ENCODE measurements around the gene HSPB8.

HSPB8 gene, protein sequence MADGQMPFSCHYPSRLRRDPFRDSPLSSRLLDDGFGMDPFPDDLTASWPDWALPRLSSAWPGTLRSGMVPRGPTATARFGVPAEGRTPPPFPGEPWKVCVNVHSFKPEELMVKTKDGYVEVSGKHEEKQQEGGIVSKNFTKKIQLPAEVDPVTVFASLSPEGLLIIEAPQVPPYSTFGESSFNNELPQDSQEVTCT

GRCh38 chr12:119178544-119179334 lies at the start of gene HSPB8:
Gene HSPB8 (plus strand): TSS chr12:119178931. CDS start chr12:119179313, 382 bp downstream.
- DNase-seq (ENCODE audit: low read depth in 2 of 2): no peak

- no peak for DNase-seq (ENCODE audit: low read depth in 2 of 2)
Measured at GRCh38 chr12:119129827-119130434, 48.8 kb upstream of the HSPB8 start.

DNA sequence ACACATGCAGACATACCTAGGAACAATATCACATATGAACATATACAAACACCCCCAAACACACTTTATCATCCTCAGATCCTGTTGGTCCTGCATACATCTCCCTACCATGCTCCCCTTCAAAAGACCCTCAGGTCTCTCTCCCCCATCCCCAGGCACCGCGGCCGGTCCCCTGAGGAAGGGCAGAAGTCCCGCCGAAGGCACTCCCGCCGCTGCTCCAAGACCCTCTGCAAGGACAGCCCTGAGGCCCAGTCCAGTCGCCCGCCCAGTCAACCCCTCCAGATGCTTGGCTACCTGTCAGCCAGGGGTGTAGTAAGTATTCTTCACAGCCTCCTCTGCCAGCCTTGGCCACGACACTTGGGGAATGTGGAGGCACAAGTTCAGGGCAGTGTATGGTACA lies 48.2 kb upstream of the HSPB8 start:
- no peak for DNase-seq (ENCODE audit: low read depth in 2 of 2)

GRCh38 chr12:119134284-119135072 lies 44.3 kb upstream of the HSPB8 start:
- no peak for DNase-seq (ENCODE audit: low read depth in 2 of 2)

- DNase-seq (ENCODE audit: low read depth in 2 of 2): no peak
Measured at GRCh38 chr12:119136811-119137410, 41.8 kb upstream of the HSPB8 start.

GRCh38 chr12:119139448-119139847 lies 39.3 kb upstream of the HSPB8 start:
- DNase-seq (ENCODE audit: low read depth in 2 of 2): no peak

DNA sequence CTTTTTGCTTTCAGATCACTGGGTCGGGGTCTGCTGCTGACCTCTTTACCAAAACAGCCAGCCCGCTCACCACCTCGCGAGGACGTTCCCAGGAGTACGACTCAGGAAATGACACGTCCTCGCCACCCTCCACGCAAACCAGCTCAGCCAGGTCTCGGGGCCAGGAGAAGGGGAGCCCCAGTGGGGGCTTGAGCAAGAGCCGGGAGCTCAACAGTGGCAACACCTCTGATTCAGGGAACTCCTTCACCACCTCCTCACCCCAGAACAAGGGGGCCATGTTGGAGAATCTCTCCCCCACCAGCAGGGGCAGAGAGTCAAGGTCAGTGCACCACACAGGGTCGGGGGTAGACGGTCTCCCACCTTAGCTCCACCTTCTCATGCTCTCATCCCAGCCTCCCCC lies 33.4 kb upstream of the HSPB8 start:
- DNase-seq (ENCODE audit: low read depth in 2 of 2): no peak

DNA sequence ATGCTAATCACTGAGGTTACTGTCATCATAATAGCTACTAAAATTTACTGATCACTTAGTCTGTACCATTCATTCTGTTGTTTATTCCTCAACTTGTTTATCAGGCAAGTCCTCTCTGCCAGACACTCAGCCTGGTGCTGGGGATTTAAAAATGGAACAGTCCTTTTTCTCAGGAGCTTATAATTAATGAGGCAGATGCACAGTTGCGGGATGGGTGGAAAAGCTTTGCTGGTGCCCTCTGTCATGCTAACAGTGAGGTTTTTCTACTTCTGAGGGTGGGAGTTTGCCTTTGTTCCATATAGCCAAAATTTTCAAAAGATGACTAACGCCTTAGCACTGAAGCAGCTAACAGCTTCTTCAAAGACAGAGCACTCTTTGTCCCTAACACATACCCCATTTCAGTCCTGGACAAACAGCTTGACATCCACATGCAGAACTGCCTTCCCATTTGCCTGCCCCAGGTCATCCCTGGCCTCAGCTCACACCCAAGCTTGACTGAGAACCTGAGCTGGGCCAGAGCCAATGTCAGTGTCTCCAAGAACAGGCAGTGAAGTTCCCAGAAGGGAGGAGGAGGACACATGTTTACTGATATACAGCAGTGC lies 30.8 kb upstream of the HSPB8 start:
- no peak for DNase-seq (ENCODE audit: low read depth in 2 of 2)

- DNase-seq (ENCODE audit: low read depth in 2 of 2): no peak
Measured at GRCh38 chr12:119149270-119149669, 29.5 kb upstream of the HSPB8 start.

- DNase-seq (ENCODE audit: low read depth in 2 of 2): no peak
Measured at GRCh38 chr12:119151445-119152026, 27.2 kb upstream of the HSPB8 start.

GRCh38 chr12:119153477-119154434 lies 25.0 kb upstream of the HSPB8 start:
- no peak for DNase-seq (ENCODE audit: low read depth in 2 of 2)

DNA sequence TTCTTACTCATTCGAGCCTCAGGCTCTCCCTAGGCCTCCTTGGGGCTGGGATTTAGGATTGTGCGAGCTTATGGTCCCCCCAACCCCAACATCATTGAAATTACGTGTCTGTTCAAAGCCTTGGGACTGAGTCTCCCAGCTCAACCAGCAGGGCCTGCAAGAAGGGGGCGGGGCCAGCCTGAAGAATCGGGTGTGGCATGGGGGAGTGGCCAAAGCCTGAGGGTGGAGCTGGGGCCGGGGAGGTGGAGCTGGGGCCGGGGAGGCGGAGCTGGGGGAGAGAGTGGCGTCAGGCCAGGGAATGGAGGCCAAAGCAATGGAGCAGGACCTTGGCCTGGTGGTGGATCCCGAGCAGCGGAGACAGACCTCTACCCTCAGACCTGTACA lies 24.3 kb upstream of the HSPB8 start:
- no peak for DNase-seq (ENCODE audit: low read depth in 2 of 2)

GRCh38 chr12:119156401-119157044 lies 22.2 kb upstream of the HSPB8 start:
- no peak for DNase-seq (ENCODE audit: low read depth in 2 of 2)

DNA sequence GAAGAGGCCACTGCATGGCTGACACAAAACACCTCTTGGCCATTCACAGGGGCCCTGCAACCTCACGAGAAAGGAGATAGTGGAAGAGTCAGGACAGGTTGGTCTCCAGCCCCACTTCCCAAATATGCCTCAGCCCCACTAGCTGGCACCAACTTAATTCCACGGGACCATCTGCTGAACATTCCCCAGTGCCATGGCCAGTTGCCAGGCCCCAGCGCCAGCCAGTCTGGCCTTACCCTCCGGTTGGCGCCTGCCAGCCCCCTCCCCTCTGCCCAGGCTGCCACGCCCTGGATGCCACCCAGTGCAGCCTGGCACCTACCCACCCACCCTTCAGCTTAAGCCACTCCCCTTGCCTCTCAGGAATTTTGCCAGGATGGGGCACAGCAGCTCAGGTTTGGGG lies 21.2 kb upstream of the HSPB8 start:
- no peak for DNase-seq (ENCODE audit: low read depth in 2 of 2)

DNA sequence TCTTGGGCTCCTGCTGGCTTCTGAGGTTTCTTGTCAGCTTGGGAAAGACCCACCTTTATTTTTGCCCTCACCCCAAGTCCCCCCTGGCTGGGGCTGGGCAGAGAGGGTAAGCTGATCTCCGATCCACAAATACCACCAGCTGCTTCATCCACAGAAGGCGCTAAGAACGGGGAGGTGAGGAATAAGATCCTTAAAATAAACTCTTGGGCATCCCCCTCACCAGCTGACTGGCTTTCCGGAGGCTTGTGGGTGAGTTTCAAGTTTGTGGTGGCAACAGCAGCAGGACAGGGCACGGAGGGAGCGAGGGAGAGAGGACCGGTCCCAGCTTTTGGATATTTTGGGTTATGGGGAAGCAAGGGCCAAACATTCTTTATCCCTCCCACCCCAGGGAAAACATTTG lies 20.8 kb upstream of the HSPB8 start:
- no peak for DNase-seq (ENCODE audit: low read depth in 2 of 2)

DNA sequence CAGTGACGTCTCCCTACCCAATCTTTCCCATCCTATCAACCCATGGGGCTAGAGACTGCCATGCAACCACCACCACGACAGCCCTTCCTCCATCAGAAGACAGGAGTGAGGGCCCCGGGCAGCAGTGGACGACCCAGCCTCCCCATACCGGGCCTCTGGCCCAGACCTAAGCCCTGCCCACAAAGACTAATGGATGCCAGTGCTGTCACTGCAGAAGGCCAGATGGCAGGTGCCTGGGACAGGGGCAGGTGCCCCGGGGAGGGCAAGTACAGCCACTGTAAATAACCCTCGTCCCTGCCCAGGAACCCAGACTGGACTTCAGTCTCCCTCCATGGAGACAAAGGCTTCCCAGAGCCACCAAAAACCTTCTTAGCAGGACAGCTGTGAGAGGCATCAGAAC lies 20.3 kb upstream of the HSPB8 start:
- no peak for DNase-seq (ENCODE audit: low read depth in 2 of 2)

DNA sequence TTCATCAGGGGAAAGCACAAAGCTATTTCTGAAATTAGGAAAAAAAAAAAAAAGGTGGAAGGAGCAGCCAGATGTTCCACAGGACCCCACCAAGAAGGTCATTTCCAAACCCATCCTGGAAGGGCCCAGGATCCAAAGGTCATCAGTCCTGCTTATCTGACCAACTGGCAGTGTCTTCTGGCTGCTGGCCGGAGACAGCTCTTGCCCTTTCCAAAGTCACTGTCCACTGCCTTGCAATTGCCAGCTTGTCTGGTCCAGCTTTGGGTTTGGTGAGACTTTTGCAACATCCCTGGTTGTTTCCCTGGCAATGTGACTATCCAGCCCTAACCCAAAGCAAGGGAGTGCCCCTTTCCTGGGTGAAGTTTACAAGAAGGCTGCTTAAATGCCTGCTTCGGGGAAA lies 18.9 kb upstream of the HSPB8 start:
- no peak for DNase-seq (ENCODE audit: low read depth in 2 of 2)

DNA sequence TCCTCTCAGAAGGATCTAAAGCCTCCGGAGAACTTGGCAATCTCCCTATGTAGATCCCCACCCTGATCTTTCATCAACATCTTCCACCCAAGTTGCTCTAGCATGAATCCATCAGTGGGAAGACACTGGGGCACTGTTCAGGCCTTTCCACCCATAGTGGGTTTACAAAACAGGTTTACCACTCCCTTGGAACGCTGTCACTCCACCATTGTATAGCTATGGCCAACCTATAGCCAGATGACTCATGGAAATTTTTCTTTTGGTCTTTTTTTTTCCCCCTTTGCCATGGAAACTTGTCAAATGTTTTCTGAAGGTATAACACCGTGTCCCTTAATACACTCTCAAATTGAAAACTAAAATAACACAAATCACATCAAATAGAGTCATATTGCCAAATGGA lies 10.8 kb upstream of the HSPB8 start:
- no peak for DNase-seq (ENCODE audit: low read depth in 2 of 2)

DNA sequence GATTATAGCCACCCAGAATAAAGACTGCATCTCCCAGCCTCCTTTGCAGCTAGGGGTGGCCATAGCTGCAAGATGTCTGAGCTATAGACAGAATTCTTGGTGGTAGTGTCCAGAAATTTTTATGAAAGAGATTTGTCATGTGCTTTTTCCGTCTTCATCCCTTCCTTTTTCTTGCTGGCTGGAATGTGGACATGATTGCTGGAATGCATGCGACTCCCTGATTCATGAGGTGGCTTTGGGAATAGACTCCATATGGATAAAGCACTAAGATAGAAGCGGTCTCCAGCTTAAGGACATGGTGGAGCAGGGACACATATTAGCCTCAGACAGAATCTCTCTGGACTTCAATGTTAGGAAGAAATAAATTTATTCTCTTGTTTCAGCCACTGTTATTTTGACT lies 10.0 kb upstream of the HSPB8 start:
- DNase-seq (ENCODE audit: low read depth in 2 of 2): no peak
